OCI-LY3 (cell line): ENCODE results near the gene TMEM42.

ENCODE experiments used
- EZH2phosphoT487 ChIP-seq: fragments of 200-600 bp; shearing (Covaris generic); IDR thresholded peaks from 2 replicates; pipeline ENCODE4 v1.6.1; 2018; ENCODE audit warnings: antibody characterized with exemption, mixed run types, low read depth
- TF ChIP-seq, protein P1 (sequence below): fragments of 200-600, 300-600 bp; sonication (generic); IDR thresholded peaks from 2 replicates; pipeline ENCODE4 v1.5.1; 2014; ENCODE audit warnings: antibody characterized with exemption, low read length, low read depth

DNA sequence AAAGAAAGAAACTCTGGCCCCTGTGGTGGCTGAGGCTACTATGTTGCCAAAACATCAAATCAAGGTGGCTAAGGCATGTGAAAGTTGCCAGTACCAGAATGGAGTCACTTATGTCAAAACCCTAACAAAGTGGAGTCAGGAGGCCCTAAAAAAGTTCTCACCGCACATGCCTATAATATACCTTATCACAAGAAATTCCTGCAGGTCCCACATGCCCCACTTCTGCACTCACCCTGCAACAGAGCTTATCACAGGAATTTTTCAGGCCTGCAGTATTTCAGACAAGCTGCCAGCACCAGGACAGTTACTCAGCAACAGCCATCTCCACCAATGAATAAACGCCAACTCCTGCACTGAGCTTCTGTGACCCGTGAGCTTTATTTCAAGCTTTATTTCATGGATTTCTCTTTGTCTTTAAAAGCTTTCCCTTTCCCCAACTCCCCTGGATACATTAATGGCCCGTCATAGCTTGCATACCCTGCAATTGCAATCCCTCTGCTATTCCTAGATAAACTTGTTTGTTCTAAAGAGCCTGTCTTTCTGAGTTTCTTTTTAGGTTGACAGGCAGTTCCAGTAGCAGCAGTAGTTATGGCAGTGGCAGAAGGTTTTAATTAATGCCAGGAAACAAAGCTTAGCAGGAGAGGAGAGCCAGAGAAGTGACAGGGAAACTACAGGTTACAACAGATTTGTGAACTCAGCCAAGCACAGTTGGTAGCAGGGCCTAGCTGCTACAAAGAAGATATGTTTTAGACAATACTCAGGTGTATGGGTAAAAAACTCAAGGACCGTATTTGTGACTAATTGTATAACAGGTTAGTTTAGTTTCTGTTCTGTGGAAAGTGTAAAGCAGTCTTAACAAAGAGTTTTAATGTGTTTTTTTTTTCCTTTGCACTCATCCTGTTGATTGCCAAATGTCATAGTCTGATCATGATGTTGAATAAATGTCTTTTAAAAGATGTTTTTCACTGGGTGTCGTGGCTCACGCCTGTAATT lies 15.9 kb upstream of the TMEM42 start:
- TF ChIP-seq, protein P1, sequence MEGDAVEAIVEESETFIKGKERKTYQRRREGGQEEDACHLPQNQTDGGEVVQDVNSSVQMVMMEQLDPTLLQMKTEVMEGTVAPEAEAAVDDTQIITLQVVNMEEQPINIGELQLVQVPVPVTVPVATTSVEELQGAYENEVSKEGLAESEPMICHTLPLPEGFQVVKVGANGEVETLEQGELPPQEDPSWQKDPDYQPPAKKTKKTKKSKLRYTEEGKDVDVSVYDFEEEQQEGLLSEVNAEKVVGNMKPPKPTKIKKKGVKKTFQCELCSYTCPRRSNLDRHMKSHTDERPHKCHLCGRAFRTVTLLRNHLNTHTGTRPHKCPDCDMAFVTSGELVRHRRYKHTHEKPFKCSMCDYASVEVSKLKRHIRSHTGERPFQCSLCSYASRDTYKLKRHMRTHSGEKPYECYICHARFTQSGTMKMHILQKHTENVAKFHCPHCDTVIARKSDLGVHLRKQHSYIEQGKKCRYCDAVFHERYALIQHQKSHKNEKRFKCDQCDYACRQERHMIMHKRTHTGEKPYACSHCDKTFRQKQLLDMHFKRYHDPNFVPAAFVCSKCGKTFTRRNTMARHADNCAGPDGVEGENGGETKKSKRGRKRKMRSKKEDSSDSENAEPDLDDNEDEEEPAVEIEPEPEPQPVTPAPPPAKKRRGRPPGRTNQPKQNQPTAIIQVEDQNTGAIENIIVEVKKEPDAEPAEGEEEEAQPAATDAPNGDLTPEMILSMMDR, result no peak
- TF ChIP-seq EZH2phosphoT487, result no peak
